ENCODE results near the gene WDFY4.

WDFY4 gene

DNA sequence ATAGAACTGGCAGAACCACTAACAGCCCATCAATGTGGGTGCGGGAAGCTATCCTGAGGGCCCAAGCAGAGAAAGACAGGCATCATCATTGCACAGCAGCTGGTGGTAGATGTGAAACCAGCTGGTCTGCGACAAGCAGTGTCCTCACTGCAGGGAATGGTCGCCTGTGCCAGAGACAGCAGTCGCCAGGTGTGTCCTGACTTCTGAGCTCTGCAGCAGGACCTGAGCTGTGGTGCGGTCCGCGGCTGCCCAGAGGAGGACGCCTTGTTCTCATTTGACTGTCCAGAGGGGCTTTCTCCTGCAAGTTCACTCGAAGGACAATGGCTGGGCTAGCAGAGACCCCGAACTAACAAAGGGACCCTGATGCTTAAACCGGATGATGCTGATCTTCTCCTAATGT lies 157.6 kb downstream of the WDFY4 start:
- no peak for DNase-seq (ENCODE audit: low read depth in 3 of 3, low spot score in 1 of 3)

- DNase-seq (ENCODE audit: low read depth in 3 of 3, low spot score in 1 of 3), result no peak
Observed at GRCh38 chr10:48843198-48843597, 158.5 kb downstream of the WDFY4 start.

GRCh38 chr10:48844616-48845015 lies 159.9 kb downstream of the WDFY4 start:
- no peak for DNase-seq (ENCODE audit: low read depth in 3 of 3, low spot score in 1 of 3)

DNA sequence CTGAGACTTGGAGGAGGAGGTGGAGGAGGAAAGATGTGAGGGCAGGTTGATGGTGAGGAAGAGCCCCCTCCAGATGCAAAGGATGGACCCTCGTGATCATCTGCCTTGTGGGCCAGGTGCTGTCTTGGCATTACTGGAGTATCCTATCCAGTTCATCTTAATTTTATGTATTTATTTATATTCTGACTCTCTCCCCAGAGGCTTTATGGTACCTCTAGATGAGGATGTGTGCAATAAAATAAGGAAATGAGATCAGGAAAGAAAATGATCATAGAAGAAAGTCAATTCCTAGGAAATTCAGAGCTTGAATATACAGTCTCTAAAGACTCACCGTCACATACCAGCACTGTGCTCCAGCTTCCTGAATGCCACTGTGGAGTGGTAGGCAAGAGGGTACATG lies 160.8 kb downstream of the WDFY4 start:
- no peak for DNase-seq (ENCODE audit: low read depth in 3 of 3, low spot score in 1 of 3)

GRCh38 chr10:48847691-48848090 lies 163.0 kb downstream of the WDFY4 start:
- no peak for DNase-seq (ENCODE audit: low read depth in 3 of 3, low spot score in 1 of 3)

GRCh38 chr10:48856855-48857254 lies 172.2 kb downstream of the WDFY4 start:
- DNase-seq (ENCODE audit: low read depth in 3 of 3, low spot score in 1 of 3), result no peak

- no peak for DNase-seq (ENCODE audit: low read depth in 3 of 3, low spot score in 1 of 3)
Observed at GRCh38 chr10:48872234-48872633, 187.6 kb downstream of the WDFY4 start.

DNA sequence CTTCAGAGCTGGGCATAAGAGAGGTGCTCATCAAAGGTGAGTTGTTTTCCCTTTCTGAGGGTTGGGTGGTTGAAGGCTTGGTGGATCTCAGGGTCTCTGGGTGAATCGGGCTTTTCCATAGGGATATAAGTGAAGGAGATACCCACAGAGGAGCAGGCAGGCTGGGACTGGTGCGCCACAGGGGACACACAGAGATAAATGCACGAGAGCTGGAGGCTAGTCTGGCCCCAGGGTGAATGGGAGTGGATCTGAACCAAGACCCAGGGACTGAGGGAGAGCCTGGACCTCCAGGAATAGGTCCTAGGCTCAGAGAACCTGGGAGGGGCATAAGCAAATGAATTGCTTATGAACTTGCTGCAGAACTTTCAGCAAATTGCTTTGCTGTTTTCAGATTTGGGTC lies 193.4 kb downstream of the WDFY4 start:
- no peak for DNase-seq (ENCODE audit: low read depth in 3 of 3, low spot score in 1 of 3)

- no peak for DNase-seq (ENCODE audit: low read depth in 3 of 3, low spot score in 1 of 3)
Observed at GRCh38 chr10:48879451-48879850, 194.8 kb downstream of the WDFY4 start.

DNA sequence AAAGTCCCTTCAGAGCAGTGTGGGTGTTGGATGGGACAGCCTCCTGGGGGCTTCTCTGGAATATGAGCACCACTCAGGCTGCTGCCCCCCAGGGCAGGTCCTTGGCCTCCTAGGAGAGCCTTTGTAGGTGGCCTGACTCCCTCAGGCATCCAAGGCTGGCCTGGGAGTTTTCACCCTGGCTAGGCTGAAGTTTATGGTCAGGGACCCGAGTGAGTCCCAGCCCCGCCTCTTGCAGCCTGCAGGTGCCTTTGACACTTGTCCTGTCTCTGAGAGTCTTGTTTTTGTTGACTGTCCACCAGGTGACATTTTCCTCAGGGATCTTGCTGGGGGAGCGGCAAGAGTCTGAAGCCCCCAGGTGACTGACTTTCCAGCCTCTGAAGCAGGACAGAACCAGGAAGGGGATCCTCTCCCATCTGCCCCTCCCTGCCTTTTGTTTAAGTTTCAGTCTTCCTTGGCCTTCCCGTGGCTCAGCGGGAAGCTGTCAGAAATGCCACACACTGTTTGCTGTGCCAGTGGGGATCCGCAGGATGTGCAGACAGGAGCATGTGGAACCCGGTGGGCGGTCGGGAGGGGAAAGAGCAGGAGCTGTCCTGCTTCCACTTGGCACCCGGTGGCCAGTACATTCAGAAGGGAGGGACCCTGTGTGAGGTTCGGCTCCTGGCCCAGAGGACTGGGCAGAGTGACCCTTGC lies 195.5 kb downstream of the WDFY4 start:
- DNase-seq (ENCODE audit: low read depth in 3 of 3, low spot score in 1 of 3), result no peak

GRCh38 chr10:48881937-48882336 lies 197.3 kb downstream of the WDFY4 start:
- no peak for DNase-seq (ENCODE audit: low read depth in 3 of 3, low spot score in 1 of 3)

DNA sequence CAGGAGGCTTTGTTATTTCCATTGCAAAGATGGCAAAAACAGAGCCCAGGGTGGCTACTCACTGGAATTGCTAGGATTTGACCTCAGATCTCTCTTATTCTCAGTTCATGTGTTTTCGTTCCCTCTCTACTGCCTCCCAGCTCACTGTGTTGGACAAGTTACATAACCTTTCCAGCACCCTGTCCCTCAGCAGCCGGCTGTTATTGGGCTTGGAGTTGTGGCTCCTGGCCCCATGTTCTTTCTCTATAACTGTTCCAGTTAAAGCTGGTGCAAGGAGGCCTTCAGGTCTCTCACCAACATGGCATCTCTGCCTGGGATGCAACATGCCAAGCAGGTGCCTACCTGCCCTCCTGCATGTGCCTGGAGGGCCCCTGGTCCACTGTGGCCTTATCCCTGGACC lies 198.2 kb downstream of the WDFY4 start:
- DNase-seq (ENCODE audit: low read depth in 3 of 3, low spot score in 1 of 3), result no peak

DNA sequence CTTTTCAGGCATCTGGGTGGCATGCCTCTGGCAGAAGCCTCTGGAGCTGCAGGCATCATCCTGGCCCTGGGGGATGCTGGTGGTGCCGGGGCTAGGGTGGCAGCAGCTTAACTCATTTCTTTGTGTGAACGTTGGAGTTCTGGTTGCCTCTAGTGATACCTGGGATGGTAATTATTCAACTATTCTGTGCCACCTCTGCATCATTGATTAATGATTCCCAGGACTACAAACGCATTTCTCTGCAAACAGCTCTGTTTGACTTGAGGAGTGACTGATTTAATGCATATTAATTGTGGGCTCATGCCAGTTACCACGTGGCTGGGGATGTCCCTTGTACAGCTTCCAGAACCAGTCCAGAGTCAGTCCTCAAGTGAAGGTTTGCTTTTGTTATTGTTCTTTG lies 199.0 kb downstream of the WDFY4 start:
- DNase-seq (ENCODE audit: low read depth in 3 of 3, low spot score in 1 of 3), result no peak

- no peak for DNase-seq (ENCODE audit: low read depth in 3 of 3, low spot score in 1 of 3)
Observed at GRCh38 chr10:48884179-48885045, 199.7 kb downstream of the WDFY4 start.

DNA sequence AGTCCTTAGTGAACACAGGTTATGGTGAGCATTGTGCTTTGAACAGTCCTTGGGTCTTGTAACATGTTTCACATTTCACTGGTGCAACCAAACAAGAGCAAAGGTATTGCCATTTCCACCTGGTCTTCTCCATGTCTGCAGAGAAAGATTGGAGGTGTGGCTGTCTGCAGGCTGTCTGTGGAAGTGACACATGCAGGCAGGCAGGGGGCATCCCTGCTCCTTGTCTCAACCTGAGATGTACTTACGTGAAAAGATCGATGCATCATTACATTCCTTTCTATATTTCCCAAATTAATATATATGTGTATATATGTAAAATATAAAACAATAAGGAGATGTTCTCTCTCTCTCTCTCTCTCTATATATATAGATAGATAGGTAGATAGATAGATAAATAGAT lies 200.7 kb downstream of the WDFY4 start:
- DNase-seq (ENCODE audit: low read depth in 3 of 3, low spot score in 1 of 3), result no peak

DNA sequence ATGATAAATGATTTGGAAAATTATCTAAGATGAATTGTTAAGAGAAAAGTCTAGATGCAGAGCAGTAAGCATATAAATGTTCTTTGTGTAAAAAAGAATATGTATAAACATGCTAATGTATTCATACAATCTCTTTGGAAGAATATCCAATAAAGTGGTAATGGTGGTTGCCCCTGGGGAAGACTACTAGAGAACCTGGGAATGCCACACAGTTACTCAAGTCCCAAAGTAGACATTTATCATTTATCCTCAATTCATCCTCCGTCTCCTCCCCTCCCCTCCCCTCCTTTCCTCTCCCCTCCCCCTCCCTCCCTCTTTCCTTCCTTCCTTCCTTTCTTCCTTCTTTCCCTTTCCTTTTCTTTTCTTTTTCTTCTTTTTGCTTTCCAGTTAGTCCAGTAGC lies 203.3 kb downstream of the WDFY4 start:
- no peak for DNase-seq (ENCODE audit: low read depth in 3 of 3, low spot score in 1 of 3)

DNA sequence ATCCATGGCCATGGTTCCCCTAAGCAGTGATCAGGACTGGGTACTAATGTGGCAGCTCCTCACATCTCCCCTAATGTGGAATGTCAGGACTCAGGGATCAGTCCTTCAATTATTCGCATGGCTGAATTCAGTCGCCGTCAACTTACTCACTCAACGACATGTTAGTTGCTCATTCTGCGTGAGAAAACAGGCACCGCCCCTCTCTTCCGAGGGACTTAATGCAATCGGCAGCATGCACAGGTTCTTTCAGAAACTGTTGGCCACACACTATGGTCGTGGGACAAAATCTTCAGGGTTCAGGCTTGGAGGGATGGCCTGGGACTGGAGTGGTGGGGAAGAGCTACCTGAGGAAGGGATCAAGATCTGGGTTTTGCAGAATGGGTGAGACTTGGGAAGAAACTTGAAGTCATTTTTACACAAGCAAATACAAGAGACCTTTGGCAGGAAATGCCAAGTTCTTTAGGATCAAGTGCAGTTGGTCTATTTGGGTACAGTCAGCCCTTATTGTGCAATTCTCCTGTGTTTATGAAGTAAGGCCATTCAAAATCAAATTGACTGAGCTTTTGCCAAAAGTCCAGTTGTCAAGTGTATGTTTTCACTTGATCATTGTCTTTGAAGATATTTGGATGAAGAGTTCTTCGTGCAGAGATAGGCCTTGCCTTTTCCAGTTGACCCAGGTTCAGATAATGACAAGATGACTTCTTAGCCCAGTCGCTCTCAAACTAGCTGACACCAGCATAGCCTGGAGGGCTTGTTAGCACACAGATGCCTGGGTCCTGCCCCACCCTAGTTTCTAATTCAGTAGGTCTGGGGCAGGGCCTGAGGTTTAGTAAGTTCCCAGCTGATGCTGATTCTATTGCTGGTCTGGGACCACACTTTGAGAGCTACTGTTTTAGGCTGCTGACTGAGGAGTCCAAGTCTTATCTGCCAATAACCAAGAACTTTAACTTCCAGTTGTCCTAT lies 206.5 kb downstream of the WDFY4 start:
- DNase-seq (ENCODE audit: low read depth in 3 of 3, low spot score in 1 of 3), result no peak

GRCh38 chr10:48894911-48895802 lies 210.5 kb downstream of the WDFY4 start:
- no peak for DNase-seq (ENCODE audit: low read depth in 3 of 3, low spot score in 1 of 3)

DNA sequence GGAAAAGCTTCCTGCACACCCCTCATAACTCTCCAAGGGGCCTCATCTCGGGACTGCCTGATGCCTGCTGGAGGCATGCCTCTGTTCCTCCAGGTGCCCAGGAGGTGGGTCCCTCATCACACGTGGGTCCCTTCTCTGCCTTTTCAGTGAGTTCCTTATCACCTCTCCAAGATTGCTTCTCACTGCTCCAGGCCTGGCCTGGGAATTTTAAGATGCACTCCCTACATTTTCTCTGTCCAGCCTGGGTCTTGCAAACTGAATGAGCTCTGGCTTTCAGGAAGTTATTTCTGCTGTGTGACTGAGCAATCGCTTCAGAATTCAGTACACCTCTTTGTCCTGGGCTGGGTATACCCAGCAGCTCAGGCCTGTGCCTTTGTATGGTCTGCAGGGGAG lies 211.1 kb downstream of the WDFY4 start:
- DNase-seq (ENCODE audit: low read depth in 3 of 3, low spot score in 1 of 3), result no peak

DNA sequence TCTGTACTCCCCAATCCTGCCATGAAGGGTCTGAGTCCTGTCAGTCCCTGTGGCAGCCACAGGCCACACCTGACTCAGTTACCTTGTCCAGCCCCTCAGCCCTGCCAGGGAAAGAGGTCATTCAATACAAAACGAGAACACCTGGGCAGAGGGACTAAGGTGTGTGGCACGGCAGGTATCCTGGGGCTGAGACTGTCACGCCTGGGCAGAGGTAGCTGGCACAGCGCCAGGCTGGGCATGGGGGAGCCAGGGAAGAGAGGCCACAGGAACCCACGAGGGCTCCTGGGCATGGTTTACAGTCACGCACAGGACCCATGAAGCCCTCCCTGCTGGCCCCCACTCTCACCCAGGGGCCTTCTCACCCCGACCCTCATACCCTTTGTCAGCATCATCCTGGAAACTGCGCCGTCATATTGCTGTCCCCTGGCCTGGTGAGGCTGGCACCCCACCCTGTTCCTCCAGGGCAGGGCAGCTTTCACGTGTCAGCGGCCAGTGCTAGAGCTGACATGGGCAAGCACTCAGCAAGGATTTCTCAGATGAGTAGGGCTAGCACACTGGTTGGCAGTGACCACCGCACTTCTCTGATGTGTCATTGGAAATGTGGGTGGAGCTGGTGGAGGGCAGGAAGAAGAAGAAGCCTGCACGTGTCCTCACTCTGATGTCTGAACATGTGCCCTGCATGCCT lies 212.2 kb downstream of the WDFY4 start:
- no peak for DNase-seq (ENCODE audit: low read depth in 3 of 3, low spot score in 1 of 3)

Data from stimulated activated CD4-positive, alpha-beta T cell treated with anti-CD3 and anti-CD28 coated beads, TNF-alpha, amount 100 ng/mL, for 1 hour (primary cell).